Activated CD4-positive, CD25-positive, alpha-beta regulatory T cell treated with anti-CD3 and anti-CD28 coated beads, Interleukin-2, amount 50 U/mL, for 16 hours (primary cell): ENCODE measurements around the gene PRR15.

Experiments used
- DNase-seq: peaks from one replicate; pipeline ENCODE4 v3.0.0-alpha.2; 2020; ENCODE audit warnings: low read depth, low spot score

The PRR15 gene

GRCh38 chr7:29609162-29610037 is 45.8 kb downstream of the PRR15 start:
- DNase-seq, result no peak

- DNase-seq, result no peak
Observed at GRCh38 chr7:29610086-29610485, 46.5 kb downstream of the PRR15 start.

GRCh38 chr7:29611941-29612544 is 48.4 kb downstream of the PRR15 start:
- DNase-seq, result no peak

GRCh38 chr7:29612596-29612995 is 49.0 kb downstream of the PRR15 start:
- DNase-seq, result no peak

GRCh38 chr7:29613100-29613499 is 49.5 kb downstream of the PRR15 start:
- no peak for DNase-seq

GRCh38 chr7:29614229-29614628 is 50.6 kb downstream of the PRR15 start:
- DNase-seq, result no peak
